Endothelial cell of umbilical vein (primary cell): ENCODE data around the gene CCNY. TPM values are rescaled to one million over a fixed set of nuclear protein-coding genes. Genes with fewer than 3 reads are reported as not detected.

Experiments
- BruUV-seq: library from RNA; stranded (reverse); fragments of 400-500 nt; replicated peaks from 2 replicates; lab custom pipeline; 2021; lab: Mats Ljungman, UMichigan
- CTCF ChIA-PET: fragments of 300-600, 350-600 bp; sonication (Branson Sonifier 250); formaldehyde crosslinking; loops from one replicate; lab custom pipeline; 2021; ENCODE audit warnings: antibody characterized with exemption, inconsistent platforms; lab: Charles Lee
- POLR2A ChIA-PET: fragments of 300-600, 350-600 bp; sonication (Branson Sonifier 250); formaldehyde crosslinking; loops from one replicate; lab custom pipeline; 2021; ENCODE audit warnings: antibody characterized with exemption, inconsistent platforms; lab: Charles Lee
- DNase-seq: peaks from one replicate; pipeline ENCODE4 v3.0.0-alpha.2; 2011; ENCODE audit warnings: low read depth, low spot score
- FAIRE-seq: peaks from 2 replicates; lab custom pipeline; 2011; peaks lifted over from hg19 to GRCh38; lab: Jason Lieb, UNC
- H2AFZ ChIP-seq: 2 replicates; pipeline ENCODE4 v1.6.0; 2012; ENCODE audit warnings: low read depth, low read length, control low read depth, inconsistent platforms
- H3K27ac ChIP-seq: 2 replicates; pipeline ENCODE4 v1.5.1; 2011; ENCODE audit warnings: low read depth, mild to moderate bottlenecking, control low read depth, low read length, moderate library complexity; ENCODE audit not compliant: insufficient read depth
- H3K27me3 ChIP-seq, 2 experiments: 2 replicates each; pipeline versions ENCODE4 v1.6.0 to v1.6.1; 2011; ENCODE audit warnings: low read length in 2 of 2, mixed read lengths in 1 of 2; ENCODE audit not compliant: control insufficient read depth in 2 of 2, insufficient read depth in 2 of 2
- H3K36me3 ChIP-seq, 2 experiments: 2 replicates in 1 of 2; 3 replicates in 1 of 2; pipeline ENCODE4 v1.5.1; 2011; ENCODE audit warnings: low read length in 2 of 2, mild to moderate bottlenecking in 1 of 2, moderate library complexity in 1 of 2; ENCODE audit not compliant: control insufficient read depth in 2 of 2, insufficient read depth in 2 of 2; ENCODE audit errors: extremely low read depth in 1 of 2
- H3K4me1 ChIP-seq: 3 replicates; pipeline ENCODE4 v1.5.1; 2011; ENCODE audit warnings: mild to moderate bottlenecking, low read length; ENCODE audit not compliant: control insufficient read depth, insufficient read depth; ENCODE audit errors: extremely low read depth
- H3K4me2 ChIP-seq: 2 replicates; pipeline ENCODE4 v1.6.1; 2011; ENCODE audit warnings: low read length, control low read depth, mixed read lengths; ENCODE audit not compliant: insufficient read depth
- H3K4me3 ChIP-seq, 3 experiments: fragments of 200-600 bp in 1 of 3; sonication (generic), shearing (Covaris generic) in 1 of 3; replicated peaks in 1 of 3; 2 replicates each; pipeline ENCODE4 v1.5.1; 2011 to 2016; ENCODE audit warnings: control low read depth in 3 of 3, low read length in 3 of 3, mild to moderate bottlenecking in 2 of 3, inconsistent platforms in 1 of 3, low read depth in 1 of 3, moderate library complexity in 1 of 3; ENCODE audit not compliant: insufficient read depth in 1 of 3
- H3K79me2 ChIP-seq: 2 replicates; pipeline ENCODE4 v1.6.0; 2012; ENCODE audit warnings: low read length, inconsistent platforms; ENCODE audit not compliant: control insufficient read depth, insufficient read depth
- H3K9ac ChIP-seq: replicated peaks from 2 replicates; pipeline ENCODE3; 2011; ENCODE audit warnings: low read length, control low read depth; ENCODE audit not compliant: insufficient read depth; ENCODE audit errors: extremely low read depth
- H3K9me1 ChIP-seq: replicated peaks from 3 replicates; pipeline ENCODE4 v1.6.0; 2011; ENCODE audit warnings: mild to moderate bottlenecking, low read length; ENCODE audit not compliant: control insufficient read depth, insufficient read depth; ENCODE audit errors: extremely low read depth
- H3K9me3 ChIP-seq: replicated peaks from 2 replicates; pipeline ENCODE4 v1.5.1; 2012; ENCODE audit warnings: low read length, inconsistent platforms; ENCODE audit not compliant: control insufficient read depth, insufficient read depth
- H4K20me1 ChIP-seq: replicated peaks from 2 replicates; pipeline ENCODE3; 2011; ENCODE audit warnings: mild to moderate bottlenecking, low read length; ENCODE audit not compliant: control insufficient read depth, insufficient read depth; ENCODE audit errors: extremely low read depth
- CTCF ChIP-seq, 2 donors: IDR thresholded peaks; 1 replicate in 1 of 2; 2 replicates in 1 of 2; pipeline ENCODE4 v1.5.1; 2011; ENCODE audit warnings: low read length in 2 of 2, mild to moderate bottlenecking in 2 of 2, moderate library complexity in 2 of 2, control low read depth in 1 of 2, inconsistent platforms in 1 of 2, low read depth in 1 of 2; ENCODE audit not compliant: insufficient read depth in 1 of 2; ENCODE audit errors: extremely low read depth in 1 of 2
- EZH2 ChIP-seq: IDR thresholded peaks from 2 replicates; pipeline ENCODE4 v1.6.1; 2012; ENCODE audit warnings: borderline replicate concordance, low read depth, mild to moderate bottlenecking, moderate library complexity, low read length, inconsistent platforms; ENCODE audit not compliant: severe bottlenecking
- FOS ChIP-seq: IDR thresholded peaks from 2 replicates; pipeline ENCODE4 v1.6.1; 2011; ENCODE audit warnings: mild to moderate bottlenecking, low read length, moderate library complexity, borderline replicate concordance; ENCODE audit not compliant: insufficient read depth
- GATA2 ChIP-seq: IDR thresholded peaks from 2 replicates; pipeline ENCODE4 v1.7.0; 2011; ENCODE audit warnings: low read depth, mild to moderate bottlenecking, moderate library complexity, mixed read lengths, low read length; ENCODE audit not compliant: insufficient read length, insufficient read depth
- JUN ChIP-seq: IDR thresholded peaks from 2 replicates; pipeline ENCODE4 v1.6.1; 2011; ENCODE audit warnings: borderline replicate concordance, low read depth; ENCODE audit not compliant: insufficient read length, insufficient read depth
- MYC ChIP-seq: IDR thresholded peaks from one replicate; pipeline ENCODE4 v1.6.1; 2011; ENCODE audit warnings: mild to moderate bottlenecking, low read depth, low read length
- POLR2A ChIP-seq: IDR thresholded peaks from 2 replicates; pipeline ENCODE4 v1.6.1; 2012; ENCODE audit warnings: low read depth, mild to moderate bottlenecking, control low read depth, low read length
- POLR2AphosphoS5 ChIP-seq: IDR thresholded peaks from 2 replicates; pipeline ENCODE4 v1.6.1; 2012; ENCODE audit warnings: low read depth, mild to moderate bottlenecking, control low read depth, low read length, moderate library complexity; ENCODE audit not compliant: insufficient read depth
- dilution Hi-C: fragments of 300-500 bp; cut with MboI; formaldehyde crosslinking; loops from one replicate; pipeline ENCODE4 v1.15.0; 2019; ENCODE audit warnings: low sequenced_read_pairs; ENCODE audit not compliant: extremely low pct_ligation_motif_present
- intact Hi-C: fragments of 100-400 bp; cut with micrococcal nuclease; formaldehyde crosslinking; loops from one replicate; pipeline ENCODE4 v1.10.0; 2022
- polyA plus RNA-seq, 4 experiments: library from polyadenylated mRNA; depleted of rRNA in 3 of 4; stranded (reverse) in 3 of 4; unstranded in 1 of 4; fragments of >200 nt; gene quantifications; 2 replicates each; pipeline versions ENCODE4 v1.2.1 to v1.2.3, GENCODE V29; 2011 to 2012; ENCODE audit warnings: missing spikeins in 1 of 4
- total RNA-seq: library from RNA; stranded (reverse); gene quantifications from 2 replicates; pipeline ENCODE4 v1.2.3, GENCODE V29; 2021
- TF ChIP-seq, protein P1 (sequence below): IDR thresholded peaks from 2 replicates; pipeline ENCODE4 v1.6.1; 2011; ENCODE audit not compliant: insufficient read depth, insufficient read length

Gene CCNY
- total and polyA plus RNA-seq, 2 donors (not counting 3 experiments of a cell fraction or from before 2014, with no cell fraction given): 61.5 to 107 TPM

GRCh38 chr10:35415505-35415904 is 79.2 kb downstream of the CCNY start:
- dilution Hi-C loops: no loop called here
- Histone ChIP-seq H3K9me1 (no peaks in the 10 kb centered on the region), H3K79me2 (peaks cover 95% of the 10 kb centered on the region), H3K9me3 (no peaks in the 10 kb centered on the region), H3K27me3 (no peaks in the 10 kb centered on the region), H3K9ac (no peak overlapping the region), H3K27ac (no peak overlapping the region), H3K4me2 (no peak overlapping the region), H3K4me1 (peaks cover 47% of the 10 kb centered on the region), H3K36me3 (no peaks in the 10 kb centered on the region), H3K4me3 (no peak overlapping the region), H2AFZ (no peak overlapping the region), H4K20me1 (peaks cover 4% of the 10 kb centered on the region)
- POLR2A ChIA-PET: no interaction called here
- FAIRE-seq: no peak
- DNase-seq: no peak
- no TSS peak for BruUV-seq
- TF ChIP-seq CTCF (IDR thresholded peaks at IDR 0.05; ENCODE audit: extremely low read depth in 1 of 2, insufficient read depth in 1 of 2, low read depth in 1 of 2, low read length in 2 of 2) (no peak), POLR2AphosphoS5 (no peak), MYC (no peak), GATA2 (no peak), EZH2 (no peak), JUN (no peak), FOS (no peak), POLR2A (no peak)
- TF ChIP-seq, protein P1, sequence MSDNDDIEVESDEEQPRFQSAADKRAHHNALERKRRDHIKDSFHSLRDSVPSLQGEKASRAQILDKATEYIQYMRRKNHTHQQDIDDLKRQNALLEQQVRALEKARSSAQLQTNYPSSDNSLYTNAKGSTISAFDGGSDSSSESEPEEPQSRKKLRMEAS: no peak
- CTCF ChIA-PET: interaction anchor here (1.2 kb wide), 1 partner anchor 147 kb away, joined by 3 read pairs; no protein-coding TSS in a partner anchor
- intact Hi-C loops: no loop called here
